Testis (tissue), 3 donors: Measurements from ENCODE around the gene MBD6. TPM values are rescaled to one million over a fixed set of nuclear protein-coding genes. Genes with fewer than 3 reads are reported as not detected.

Experiments used
- DNase-seq: peaks from one replicate; pipeline ENCODE4 v3.0.0-alpha.2; 2019
- H3K27ac ChIP-seq, 2 donors: fragments of 200-600 bp; sonication (generic); one replicate each; pipeline ENCODE4 v1.5.1; 2019
- H3K27me3 ChIP-seq: fragments of 200-600 bp; sonication (generic); one replicate; pipeline ENCODE4 v1.5.1; 2019
- H3K36me3 ChIP-seq: fragments of 200-600 bp; sonication (generic); one replicate; pipeline ENCODE4 v1.5.1; 2017; ENCODE audit warnings: low read depth; ENCODE audit errors: missing control alignments
- H3K4me1 ChIP-seq: fragments of 200-600 bp; sonication (generic); one replicate; pipeline ENCODE4 v1.5.1; 2019
- H3K4me3 ChIP-seq, 2 donors: fragments of 200-600 bp; sonication (generic); one replicate each; pipeline ENCODE4 v1.5.1; 2017 to 2019
- H3K9me3 ChIP-seq: fragments of 200-600 bp; sonication (generic); one replicate; pipeline ENCODE4 v1.5.1; 2017
- POLR2A ChIP-seq: fragments of 450-650 bp; IDR thresholded peaks from one replicate; pipeline ENCODE4 v1.6.1; 2017; ENCODE audit warnings: antibody characterized with exemption, mild to moderate bottlenecking, moderate library complexity
- whole genome bisulfite sequencing, 2 donors: methylation state at CpG; one replicate each; pipeline ENCODE4 v1.1.5; 2018; 5-methylcytosine and 5-hydroxymethylcytosine counted together
- intact Hi-C: fragments of 100-400 bp; cut with DNase I; formaldehyde crosslinking; loops from one replicate; pipeline ENCODE4 v1.15.1; 2023; ENCODE audit warnings: low total_unique reads
- microRNA counts, 2 donors: library from miRNA; unstranded; fragments of <30 nt; microRNA quantifications; one replicate each; lab custom pipeline; 2016
- microRNA-seq, 2 donors: library from miRNA; unstranded; fragments of <30 nt; microRNA quantifications; one replicate each; pipeline ENCODE4, GENCODE V29; 2016; ENCODE audit warnings: borderline number of aligned reads in 2 of 2, borderline replicate concordance in 1 of 2
- polyA plus RNA-seq: library from polyadenylated mRNA; stranded (reverse); fragments of 350-450 nt; fragmentation: Illumina TruSeq; extraction: RNeasy Lipid Tissue Mini Kit (QIAGEN cat#74804); gene quantifications from one replicate; pipeline ENCODE4 v1.2.3, GENCODE V29; 2014; ENCODE audit warnings: low read depth, low replicate concordance; ENCODE audit not compliant: insufficient read depth
- small RNA-seq, 2 donors: library from RNA; depleted of rRNA; stranded (forward); fragments of <200 nt; gene quantifications; one replicate each; pipeline ENCODE3, GENCODE V24; 2016
- total RNA-seq, 2 donors: library from RNA; depleted of rRNA; stranded (reverse); fragments of >200 nt; gene quantifications; one replicate each; pipeline ENCODE4 v1.2.3, GENCODE V29; 2016
- TF ChIP-seq, protein P1 (sequence below), 3 experiments: fragments of 450-650 bp in 2 of 3; fragments of 200-600 bp in 1 of 3; sonication (generic) in 1 of 3; IDR thresholded peaks; one replicate each; pipeline ENCODE4 v1.5.1; 2016 to 2019; ENCODE audit warnings: antibody characterized with exemption in 3 of 3, mild to moderate bottlenecking in 2 of 3, moderate library complexity in 1 of 3

MBD6 gene
- total and polyA plus RNA-seq, 3 donors from 2014 or later, result 84.7 to 130 (median 86.6) TPM

DNA sequence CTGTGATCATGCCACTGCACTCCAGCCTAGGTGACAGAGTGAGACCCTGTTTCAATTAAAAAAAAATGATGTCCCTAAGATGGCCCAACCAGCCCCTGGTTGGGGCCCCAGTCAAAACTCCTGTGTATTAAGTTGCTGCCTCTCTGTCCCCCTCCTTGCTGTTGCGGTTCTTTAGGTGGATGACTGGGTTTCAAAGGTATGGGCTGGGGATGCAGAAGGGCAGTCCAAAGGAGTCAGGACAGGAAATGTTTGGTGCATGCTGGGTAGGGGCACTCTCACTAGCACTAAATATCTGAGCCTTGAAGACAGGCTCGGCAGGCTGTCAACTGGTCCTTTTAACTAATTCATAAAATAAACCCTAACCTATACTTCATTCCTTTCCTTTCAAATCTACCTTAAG, 56.4 kb downstream of the MBD6 start:
- no peak overlapping the region for H3K27ac ChIP-seq
- no peaks in the 10 kb centered on the region for H3K9me3 ChIP-seq
- 81 to 82% methylated on average over 2 of the region's 2 CpGs for WGBS, 2 donors
- TF ChIP-seq, protein P1, sequence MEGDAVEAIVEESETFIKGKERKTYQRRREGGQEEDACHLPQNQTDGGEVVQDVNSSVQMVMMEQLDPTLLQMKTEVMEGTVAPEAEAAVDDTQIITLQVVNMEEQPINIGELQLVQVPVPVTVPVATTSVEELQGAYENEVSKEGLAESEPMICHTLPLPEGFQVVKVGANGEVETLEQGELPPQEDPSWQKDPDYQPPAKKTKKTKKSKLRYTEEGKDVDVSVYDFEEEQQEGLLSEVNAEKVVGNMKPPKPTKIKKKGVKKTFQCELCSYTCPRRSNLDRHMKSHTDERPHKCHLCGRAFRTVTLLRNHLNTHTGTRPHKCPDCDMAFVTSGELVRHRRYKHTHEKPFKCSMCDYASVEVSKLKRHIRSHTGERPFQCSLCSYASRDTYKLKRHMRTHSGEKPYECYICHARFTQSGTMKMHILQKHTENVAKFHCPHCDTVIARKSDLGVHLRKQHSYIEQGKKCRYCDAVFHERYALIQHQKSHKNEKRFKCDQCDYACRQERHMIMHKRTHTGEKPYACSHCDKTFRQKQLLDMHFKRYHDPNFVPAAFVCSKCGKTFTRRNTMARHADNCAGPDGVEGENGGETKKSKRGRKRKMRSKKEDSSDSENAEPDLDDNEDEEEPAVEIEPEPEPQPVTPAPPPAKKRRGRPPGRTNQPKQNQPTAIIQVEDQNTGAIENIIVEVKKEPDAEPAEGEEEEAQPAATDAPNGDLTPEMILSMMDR (IDR thresholded peaks at IDR 0.05), result no peak
- no peak for TF ChIP-seq POLR2A
- intact Hi-C loops, result no loop called here
- H3K27me3 ChIP-seq, result no peaks in the 10 kb centered on the region
- H3K36me3 ChIP-seq, result no peaks in the 10 kb centered on the region
- no peak overlapping the region for H3K4me3 ChIP-seq
- no peaks in the 10 kb centered on the region for H3K4me1 ChIP-seq
- DNase-seq, result no peak

MicroRNAs within 50 kb of the gene (microRNA counts, 767-probe panel; counts per million panel counts)
- microRNA hsa-miR-616-3p (lab: Ali Mortazavi, UCI), result 0 to 152 counts per million in 2 donors

Small RNA genes lying within 50 kb of the gene (microRNA-seq; reads per million reads assigned to microRNA genes)
- gene MIR616 (0 reads per million in 2 donors), gene MIR6758 (0 reads per million in 2 donors)

Small RNA genes lying within 50 kb of the gene (small RNA-seq; reads per million reads assigned to genes)
- gene MIR616, result 0 to 0.37 reads per million in 2 donors

Other genes starting within 250 kb of the MBD6 start
- gene R3HDM2, start 91.8 kb upstream of the MBD6 start, total RNA-seq, result 10 to 100 TPM; 92.0 to 93.9 TPM
- 54.6 TPM for gene R3HDM2, start 91.8 kb upstream of the MBD6 start, polyA plus RNA-seq
- gene INHBC, start 88.0 kb upstream of the MBD6 start, total RNA-seq, result 1 to 10 TPM; 1.8 to 3.1 TPM
- 2.1 TPM for gene INHBC, start 88.0 kb upstream of the MBD6 start, polyA plus RNA-seq
- gene INHBE, start 67.5 kb upstream of the MBD6 start, total RNA-seq, result under 1 TPM; 0.24 to 0.25 TPM
- 0.12 TPM for gene INHBE, start 67.5 kb upstream of the MBD6 start, polyA plus RNA-seq
- gene GLI1, start 63.0 kb upstream of the MBD6 start, total RNA-seq, result 10 to 100 TPM in 1 of 2 donors, 1 to 10 TPM in 1; 8.3 to 18.0 TPM
- gene GLI1, start 63.0 kb upstream of the MBD6 start, polyA plus RNA-seq, result 9.3 TPM
- gene ARHGAP9, start 43.0 kb upstream of the MBD6 start, total RNA-seq, result 10 to 100 TPM; 24.8 to 29.2 TPM
- gene ARHGAP9, start 43.0 kb upstream of the MBD6 start, polyA plus RNA-seq, result 111 TPM
- gene MARS1, start 34.8 kb upstream of the MBD6 start, total RNA-seq, result 100 to 1,000 TPM in 1 of 2 donors, 10 to 100 TPM in 1; 90.6 to 105 TPM
- gene MARS1, start 34.8 kb upstream of the MBD6 start, polyA plus RNA-seq, result 144 TPM
- gene DDIT3, start 2.3 kb upstream of the MBD6 start, total RNA-seq, result 10 to 100 TPM; 44.2 to 45.6 TPM
- gene DDIT3, start 2.3 kb upstream of the MBD6 start, polyA plus RNA-seq, result 63.9 TPM
- gene DCTN2, start 24.4 kb downstream of the MBD6 start, total RNA-seq, result 100 to 1,000 TPM; 109 to 122 TPM
- 196 TPM for gene DCTN2, start 24.4 kb downstream of the MBD6 start, polyA plus RNA-seq
- gene KIF5A, start 27.2 kb downstream of the MBD6 start, total RNA-seq, result 1 to 10 TPM; 6.8 to 9.1 TPM
- gene KIF5A, start 27.2 kb downstream of the MBD6 start, polyA plus RNA-seq, result 8.4 TPM
- 10 to 100 TPM; 47.6 to 54.6 TPM for gene PIP4K2C, start 68.4 kb downstream of the MBD6 start, total RNA-seq
- 78.0 TPM for gene PIP4K2C, start 68.4 kb downstream of the MBD6 start, polyA plus RNA-seq
- gene DTX3, start 82.0 kb downstream of the MBD6 start, total RNA-seq, result 10 to 100 TPM; 45.0 to 60.4 TPM
- gene DTX3, start 82.0 kb downstream of the MBD6 start, polyA plus RNA-seq, result 37.9 TPM
- 10 to 100 TPM; 18.0 to 26.5 TPM for gene ARHGEF25, start 88.6 kb downstream of the MBD6 start, total RNA-seq
- gene ARHGEF25, start 88.6 kb downstream of the MBD6 start, polyA plus RNA-seq, result 18.7 TPM
- 1 to 10 TPM; 2.3 to 3.2 TPM for gene B4GALNT1, start 110.4 kb downstream of the MBD6 start, total RNA-seq
- 1.8 TPM for gene B4GALNT1, start 110.4 kb downstream of the MBD6 start, polyA plus RNA-seq
- 100 to 1,000 TPM in 1 of 2 donors, 10 to 100 TPM in 1; 88.1 to 158 TPM for gene OS9, start 171.3 kb downstream of the MBD6 start, total RNA-seq
- 121 TPM for gene OS9, start 171.3 kb downstream of the MBD6 start, polyA plus RNA-seq
- 1 to 10 TPM; 2.7 to 3.2 TPM for gene AGAP2, start 215.9 kb downstream of the MBD6 start, total RNA-seq
- gene AGAP2, start 215.9 kb downstream of the MBD6 start, polyA plus RNA-seq, result 1.9 TPM
- gene TSPAN31, start 222.2 kb downstream of the MBD6 start, total RNA-seq, result 10 to 100 TPM; 25.4 to 33.0 TPM
- gene TSPAN31, start 222.2 kb downstream of the MBD6 start, polyA plus RNA-seq, result 30.8 TPM
- 10 to 100 TPM; 47.0 to 73.5 TPM for gene CDK4, start 229.5 kb downstream of the MBD6 start, total RNA-seq
- gene CDK4, start 229.5 kb downstream of the MBD6 start, polyA plus RNA-seq, result 64.4 TPM
- gene MARCHF9, start 232.3 kb downstream of the MBD6 start, total RNA-seq, result 10 to 100 TPM in 1 of 2 donors, 1 to 10 TPM in 1; 9.2 to 15.1 TPM
- gene MARCHF9, start 232.3 kb downstream of the MBD6 start, polyA plus RNA-seq, result 8.4 TPM
- 10 to 100 TPM in 1 of 2 donors, 1 to 10 TPM in 1; 3.9 to 30.2 TPM for gene CYP27B1, start 244.3 kb downstream of the MBD6 start, total RNA-seq
- gene CYP27B1, start 244.3 kb downstream of the MBD6 start, polyA plus RNA-seq, result 2.2 TPM
- 10 to 100 TPM; 16.7 to 22.8 TPM for gene METTL1, start 249.3 kb downstream of the MBD6 start, total RNA-seq
- 28.8 TPM for gene METTL1, start 249.3 kb downstream of the MBD6 start, polyA plus RNA-seq
- gene EEF1AKMT3, start 249.8 kb downstream of the MBD6 start, total RNA-seq, result 1 to 10 TPM; 8.4 to 8.7 TPM
- 5.5 TPM for gene EEF1AKMT3, start 249.8 kb downstream of the MBD6 start, polyA plus RNA-seq